HG02970 (cell line): ENCODE data around the gene ODF4.

Source experiments
- ATAC-seq: cut with Tn5 transposase; IDR thresholded peaks from one replicate; pipeline ENCODE4 v1.9.1; 2021; ENCODE audit warnings: mild to moderate bottlenecking, moderate library complexity, moderate number of reproducible peaks; ENCODE audit not compliant: unreplicated experiment, low FRiP score

The ODF4 gene, protein sequence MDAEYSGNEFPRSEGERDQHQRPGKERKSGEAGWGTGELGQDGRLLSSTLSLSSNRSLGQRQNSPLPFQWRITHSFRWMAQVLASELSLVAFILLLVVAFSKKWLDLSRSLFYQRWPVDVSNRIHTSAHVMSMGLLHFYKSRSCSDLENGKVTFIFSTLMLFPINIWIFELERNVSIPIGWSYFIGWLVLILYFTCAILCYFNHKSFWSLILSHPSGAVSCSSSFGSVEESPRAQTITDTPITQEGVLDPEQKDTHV

GRCh38 chr17:8339540-8339939, at the start of gene ODF4:
ODF4 (plus strand) TSS chr17:8339840; CDS start chr17:8340052, 212 bp downstream.
- ATAC-seq: no peak

DNA sequence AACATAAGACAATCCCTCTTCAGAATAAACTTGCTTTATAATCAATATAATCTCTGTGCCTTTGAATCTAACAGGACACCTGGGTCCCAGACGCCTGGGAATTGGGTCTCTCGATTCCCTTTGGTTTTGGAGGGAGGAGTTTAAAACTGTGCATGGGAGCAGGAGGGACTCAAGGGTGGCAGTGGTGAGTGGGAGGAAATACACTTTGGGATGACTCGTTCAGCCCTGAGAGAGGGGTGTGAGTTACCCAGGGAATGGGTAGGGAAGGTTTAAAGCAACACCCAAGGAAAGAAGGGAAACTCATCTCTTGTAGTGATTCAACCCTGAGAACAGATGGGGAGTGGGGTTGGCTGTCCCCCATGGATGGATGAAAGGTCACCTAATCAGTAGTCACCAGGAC, 49.6 kb upstream of the ODF4 start:
- no peak for ATAC-seq

- no peak for ATAC-seq
Observed at GRCh38 chr17:8292639-8293395, 46.8 kb upstream of the ODF4 start.

DNA sequence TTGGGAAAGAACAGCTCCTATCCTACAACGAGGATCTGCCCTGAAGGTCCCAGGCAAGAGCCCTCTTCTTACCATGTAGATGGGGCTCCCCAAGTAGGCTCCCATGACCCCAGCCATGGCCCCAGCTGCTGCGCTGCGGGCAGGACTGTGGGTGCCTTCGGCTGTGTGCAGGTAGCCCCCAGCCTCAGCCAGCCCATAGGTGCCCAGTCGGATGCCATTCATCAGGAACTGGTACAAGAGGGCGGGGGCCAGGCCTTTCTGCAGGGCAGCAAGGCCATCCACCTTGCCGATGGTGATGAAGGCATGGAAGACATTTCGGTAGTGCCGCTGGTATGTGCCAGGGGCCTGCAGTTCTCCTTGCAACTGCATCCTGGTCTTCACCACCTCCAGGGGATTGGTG, 45.3 kb upstream of the ODF4 start:
- ATAC-seq: no peak

GRCh38 chr17:8294814-8295316, 44.8 kb upstream of the ODF4 start:
- no peak for ATAC-seq

- no peak for ATAC-seq
Observed at GRCh38 chr17:8300226-8300625, 39.4 kb upstream of the ODF4 start.

DNA sequence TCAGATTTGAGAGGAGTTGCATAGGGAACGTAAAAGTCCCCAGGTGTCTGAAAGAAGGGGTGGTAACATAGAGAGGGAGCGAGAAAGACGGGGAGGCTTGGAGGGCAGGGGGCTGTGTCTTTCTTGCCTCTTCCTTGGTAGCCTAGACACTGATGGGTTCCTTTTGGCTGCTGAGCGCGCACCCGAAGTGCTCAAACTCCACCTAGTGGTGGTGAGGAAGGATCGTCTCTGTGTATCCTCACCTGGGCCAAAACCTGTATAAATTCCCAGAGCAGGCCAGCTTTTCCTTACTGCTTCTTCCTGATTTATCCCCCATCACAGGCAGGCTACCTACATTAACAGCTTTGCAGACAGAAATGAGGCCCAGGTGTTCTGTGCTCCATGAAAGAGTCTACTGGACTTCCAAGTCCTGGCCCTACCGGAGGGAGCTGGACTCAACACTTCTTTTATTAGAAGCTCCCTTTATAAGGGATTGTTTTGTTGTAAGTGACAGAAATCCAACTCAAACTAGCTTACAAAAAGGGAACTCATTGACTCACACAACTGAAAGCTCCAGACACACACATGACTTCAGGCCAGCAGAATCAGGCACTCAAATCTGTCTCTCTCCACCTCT, 38.9 kb upstream of the ODF4 start:
- ATAC-seq: no peak

- no peak for ATAC-seq
Observed at GRCh38 chr17:8310601-8311123, 29.0 kb upstream of the ODF4 start.

GRCh38 chr17:8311131-8311790, 28.4 kb upstream of the ODF4 start:
- ATAC-seq: no peak

DNA sequence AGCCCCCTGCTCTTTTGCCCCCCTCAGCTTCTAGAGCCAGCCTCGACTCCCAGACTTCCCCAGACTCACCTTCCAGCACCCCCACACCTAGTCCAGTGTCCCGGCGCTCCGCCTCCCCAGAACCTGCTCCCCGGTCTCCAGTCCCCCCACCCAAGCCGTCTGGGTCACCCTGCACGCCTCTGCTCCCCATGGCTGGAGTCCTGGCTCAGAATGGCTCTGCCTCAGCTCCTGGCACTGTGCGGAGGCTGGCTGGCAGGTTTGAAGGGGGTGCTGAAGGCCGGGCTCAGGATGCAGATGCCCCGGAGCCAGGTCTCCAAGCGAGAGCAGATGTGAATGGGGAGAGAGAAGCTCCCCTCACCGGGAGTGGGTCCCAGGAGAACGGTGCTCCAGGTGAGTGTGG, 27.4 kb upstream of the ODF4 start:
- no peak for ATAC-seq

- no peak for ATAC-seq
Observed at GRCh38 chr17:8312726-8313600, 26.7 kb upstream of the ODF4 start.

- no peak for ATAC-seq
Observed at GRCh38 chr17:8314797-8315763, 24.6 kb upstream of the ODF4 start.

- ATAC-seq: no peak
Observed at GRCh38 chr17:8315764-8316217, 23.8 kb upstream of the ODF4 start.

- ATAC-seq: no peak
Observed at GRCh38 chr17:8318010-8318935, 21.4 kb upstream of the ODF4 start.

DNA sequence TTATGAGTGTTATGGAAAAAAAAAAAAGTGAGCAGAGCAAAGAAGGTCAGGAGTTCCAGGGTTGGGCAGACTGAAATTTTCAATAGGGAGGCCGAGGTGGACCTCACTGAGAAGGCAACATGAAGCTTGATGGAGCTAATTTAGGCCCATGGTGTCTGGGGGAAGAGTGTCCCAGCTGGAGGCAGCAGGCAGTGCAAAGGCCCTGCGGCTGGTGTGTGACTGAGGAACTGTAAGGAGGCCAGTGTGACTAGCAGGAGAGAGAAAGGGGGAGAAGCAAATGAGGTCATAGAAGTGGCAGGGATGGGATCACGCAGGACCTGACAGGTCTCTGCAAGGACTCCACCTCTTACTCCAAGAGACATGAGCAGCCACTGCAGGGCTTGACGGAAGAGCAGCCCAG, 19.4 kb upstream of the ODF4 start:
- no peak for ATAC-seq

DNA sequence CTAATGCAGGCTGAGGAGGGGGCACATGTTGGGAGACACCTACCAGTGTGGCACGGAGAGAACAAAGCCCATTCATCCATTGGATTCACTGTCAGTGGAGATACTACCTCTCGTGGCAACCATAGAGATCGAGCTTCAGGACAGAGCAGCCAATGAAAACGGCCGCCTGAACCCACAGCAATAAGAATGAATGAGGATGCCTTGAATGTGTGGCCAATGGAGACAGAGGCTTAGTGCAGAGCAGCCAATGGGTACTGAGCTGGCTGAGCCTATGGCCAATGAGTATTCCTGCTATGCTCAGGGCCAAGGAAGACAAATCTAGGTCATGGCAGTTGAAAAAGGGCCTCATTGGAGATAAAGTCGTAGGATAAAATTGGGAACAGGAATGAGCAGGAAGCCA, 18.6 kb upstream of the ODF4 start:
- ATAC-seq: no peak

DNA sequence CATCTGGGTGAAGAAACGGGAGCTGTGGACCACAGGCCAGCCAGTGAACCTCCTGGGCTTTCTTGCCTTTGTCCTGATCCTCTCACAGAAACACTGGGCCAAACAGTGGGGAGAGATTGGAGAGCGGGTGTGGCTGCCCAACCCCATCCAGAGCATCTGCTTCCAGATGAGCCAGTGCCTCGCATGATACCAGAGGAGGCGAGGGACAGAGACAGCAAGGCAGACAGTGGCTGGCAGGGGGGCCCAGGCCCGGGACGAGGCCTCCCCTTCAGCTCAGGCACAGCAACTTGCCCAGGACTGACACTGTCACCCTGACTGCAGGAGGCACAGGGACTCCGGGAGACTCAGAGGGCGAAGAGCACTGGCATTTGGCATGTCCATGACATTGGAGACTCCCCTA, 17.6 kb upstream of the ODF4 start:
- no peak for ATAC-seq

GRCh38 chr17:8324132-8324531, 15.5 kb upstream of the ODF4 start:
- ATAC-seq: no peak
